ENCODE results near the gene GPR39.

DNA sequence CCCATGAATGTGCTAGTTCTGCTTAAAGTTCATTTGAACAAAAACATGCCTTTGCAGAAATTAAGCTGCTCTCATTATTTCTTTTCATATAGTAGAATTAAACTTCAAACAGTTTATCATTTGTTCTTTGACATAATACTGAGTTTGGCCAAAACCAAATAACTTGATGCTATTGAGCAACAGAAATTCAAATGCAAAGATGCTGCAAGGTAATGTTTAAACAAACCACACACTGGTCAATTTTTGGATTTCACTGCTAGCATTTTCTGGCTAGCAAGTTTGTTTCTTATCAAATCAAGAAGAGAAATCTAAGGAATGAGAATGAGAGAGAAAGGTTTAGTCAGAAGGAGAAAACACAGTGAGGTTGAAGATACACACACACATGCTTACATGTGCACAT is 173.4 kb downstream of the GPR39 start:
- TF ChIP-seq, protein P1, sequence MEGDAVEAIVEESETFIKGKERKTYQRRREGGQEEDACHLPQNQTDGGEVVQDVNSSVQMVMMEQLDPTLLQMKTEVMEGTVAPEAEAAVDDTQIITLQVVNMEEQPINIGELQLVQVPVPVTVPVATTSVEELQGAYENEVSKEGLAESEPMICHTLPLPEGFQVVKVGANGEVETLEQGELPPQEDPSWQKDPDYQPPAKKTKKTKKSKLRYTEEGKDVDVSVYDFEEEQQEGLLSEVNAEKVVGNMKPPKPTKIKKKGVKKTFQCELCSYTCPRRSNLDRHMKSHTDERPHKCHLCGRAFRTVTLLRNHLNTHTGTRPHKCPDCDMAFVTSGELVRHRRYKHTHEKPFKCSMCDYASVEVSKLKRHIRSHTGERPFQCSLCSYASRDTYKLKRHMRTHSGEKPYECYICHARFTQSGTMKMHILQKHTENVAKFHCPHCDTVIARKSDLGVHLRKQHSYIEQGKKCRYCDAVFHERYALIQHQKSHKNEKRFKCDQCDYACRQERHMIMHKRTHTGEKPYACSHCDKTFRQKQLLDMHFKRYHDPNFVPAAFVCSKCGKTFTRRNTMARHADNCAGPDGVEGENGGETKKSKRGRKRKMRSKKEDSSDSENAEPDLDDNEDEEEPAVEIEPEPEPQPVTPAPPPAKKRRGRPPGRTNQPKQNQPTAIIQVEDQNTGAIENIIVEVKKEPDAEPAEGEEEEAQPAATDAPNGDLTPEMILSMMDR (IDR thresholded peaks at IDR 0.05; ENCODE audit: insufficient read depth, low read length, poor library complexity, severe bottlenecking) = no peak
- TF ChIP-seq EZH2phosphoT487 (conservative IDR thresholded peaks at IDR 0.05; ENCODE audit: low read length) = no peak
